HuH-7 (cell line): ENCODE data around the gene ITGAD.
"Not testable (repeated sequence)": the region's sequence is repeated elsewhere in the genome, so short reads cannot be mapped to it uniquely, and the experiment has no call there.

Experiments used
- DNase-seq: peaks from one replicate; pipeline ENCODE4 v3.0.0; 2011; ENCODE audit warnings: low spot score

ITGAD gene

GRCh38 chr16:31403590-31404352, 10.6 kb downstream of the ITGAD start:
- no peak for DNase-seq

GRCh38 chr16:31404353-31405064, 11.4 kb downstream of the ITGAD start:
- DNase-seq: peak; percentile 53

- DNase-seq: no peak
Observed at GRCh38 chr16:31407406-31407805, 14.3 kb downstream of the ITGAD start.

- DNase-seq: no peak
Observed at GRCh38 chr16:31409433-31409832, 16.3 kb downstream of the ITGAD start.

- no peak for DNase-seq
Observed at GRCh38 chr16:31410082-31410481, 16.9 kb downstream of the ITGAD start.

GRCh38 chr16:31411024-31411844, 18.1 kb downstream of the ITGAD start:
- no peak for DNase-seq

- DNase-seq: no peak
Observed at GRCh38 chr16:31412750-31413149, 19.6 kb downstream of the ITGAD start.

- DNase-seq: no peak
Observed at GRCh38 chr16:31413381-31413780, 20.2 kb downstream of the ITGAD start.

GRCh38 chr16:31413943-31414342, 20.8 kb downstream of the ITGAD start:
- no peak for DNase-seq

GRCh38 chr16:31414706-31415105, 21.6 kb downstream of the ITGAD start:
- DNase-seq: no peak

GRCh38 chr16:31416371-31416770, 23.2 kb downstream of the ITGAD start:
- DNase-seq: no peak

GRCh38 chr16:31417036-31417435, 23.9 kb downstream of the ITGAD start:
- DNase-seq: not testable (repeated sequence)

- no peak for DNase-seq
Observed at GRCh38 chr16:31417916-31418315, 24.8 kb downstream of the ITGAD start.

- no peak for DNase-seq
Observed at GRCh38 chr16:31420037-31420436, 26.9 kb downstream of the ITGAD start.

- no peak for DNase-seq
Observed at GRCh38 chr16:31421587-31421986, 28.5 kb downstream of the ITGAD start.

GRCh38 chr16:31423241-31423640, 30.1 kb downstream of the ITGAD start:
- no peak for DNase-seq

GRCh38 chr16:31423801-31424200, 30.7 kb downstream of the ITGAD start:
- DNase-seq: no peak

GRCh38 chr16:31427441-31428278, 34.5 kb downstream of the ITGAD start:
- DNase-seq: no peak

GRCh38 chr16:31428279-31428597, 35.1 kb downstream of the ITGAD start, which contains the start of gene COX6A2:
Gene COX6A2 (minus strand): TSS chr16:31428360. CDS start chr16:31428325, 35 bp downstream.
- no peak for DNase-seq

- no peak for DNase-seq
Observed at GRCh38 chr16:31428638-31429247, 35.6 kb downstream of the ITGAD start.

GRCh38 chr16:31429314-31429713, 36.2 kb downstream of the ITGAD start:
- DNase-seq: no peak
